HG03469 (cell line): Measurements from ENCODE around the gene SOD3.

Experiments used
- ATAC-seq: cut with Tn5 transposase; IDR thresholded peaks from one replicate; pipeline ENCODE4 v1.9.1; 2021; ENCODE audit warnings: mild to moderate bottlenecking, moderate library complexity, moderate number of reproducible peaks; ENCODE audit not compliant: unreplicated experiment

The SOD3 gene

DNA sequence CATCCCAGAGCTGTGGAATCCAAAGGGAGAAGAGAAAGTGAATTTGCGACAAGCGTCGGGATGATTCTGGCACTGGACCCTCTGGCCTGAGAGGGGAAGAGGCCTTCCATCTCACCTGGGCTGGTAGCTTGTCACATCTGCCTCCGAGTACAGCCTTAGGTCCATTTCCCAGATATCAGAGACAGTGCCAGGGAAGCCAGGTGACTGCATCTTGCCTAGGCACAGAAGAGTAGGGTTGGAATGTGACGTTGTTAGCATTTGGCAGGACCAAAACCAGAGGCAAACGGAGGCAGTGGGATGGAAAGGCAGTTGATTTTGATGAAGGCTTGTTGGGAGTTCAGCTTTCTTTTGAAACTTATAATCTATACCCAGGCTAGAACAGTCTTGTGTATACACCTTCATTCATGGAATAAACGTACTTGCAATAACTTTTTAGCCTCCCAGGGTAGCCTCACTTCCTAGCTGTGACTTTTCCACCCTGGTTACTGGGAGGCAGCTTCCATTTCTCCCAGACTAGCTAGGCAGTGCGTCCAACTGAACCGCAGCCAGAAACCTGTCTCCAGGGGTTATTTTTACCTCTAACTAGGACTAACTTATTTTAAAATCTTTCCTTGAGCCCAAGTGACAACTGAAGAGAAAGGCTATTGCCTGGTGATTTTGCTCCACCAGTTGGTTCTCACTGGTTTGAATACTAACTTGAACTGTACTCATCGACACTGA, 5.9 kb downstream of the SOD3 start:
- no peak for ATAC-seq

DNA sequence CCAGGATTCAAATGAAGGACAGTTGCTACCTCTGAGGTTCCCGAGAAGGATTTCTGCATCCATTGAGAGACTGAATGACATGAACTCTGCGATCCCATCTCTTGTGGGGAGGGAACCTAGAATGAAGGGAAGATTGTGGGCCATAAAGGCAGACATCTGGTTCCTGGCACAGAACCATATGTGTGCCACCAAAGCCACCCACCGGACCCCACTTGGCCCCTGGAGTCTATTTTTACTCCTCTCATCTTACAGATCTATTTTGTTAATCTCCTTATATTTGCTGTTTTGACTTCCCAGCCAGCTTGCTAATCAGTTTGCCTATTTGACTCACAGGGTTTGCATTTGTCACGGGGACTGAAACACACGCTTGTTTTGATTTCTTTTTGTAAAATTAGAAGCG, 7.3 kb downstream of the SOD3 start:
- no peak for ATAC-seq

DNA sequence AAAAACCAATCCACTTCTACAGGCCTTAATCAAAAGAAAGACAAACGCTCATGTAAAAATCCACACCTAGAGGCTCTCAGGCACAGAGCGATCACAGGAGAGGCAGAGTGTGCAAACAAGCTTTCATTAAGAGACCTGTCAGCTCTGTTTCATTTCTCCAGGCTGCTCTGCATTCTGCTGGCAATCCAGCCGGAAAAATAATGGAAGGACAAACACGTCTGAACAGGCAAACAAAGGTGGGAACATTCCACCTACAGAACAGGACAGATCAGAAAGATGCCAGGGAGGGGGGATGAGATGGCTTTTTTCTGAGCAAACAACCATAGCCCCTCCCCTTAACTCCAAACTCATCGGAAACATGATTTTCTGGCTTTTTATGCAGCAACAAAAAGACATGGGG, 9.7 kb downstream of the SOD3 start:
- ATAC-seq, result no peak

DNA sequence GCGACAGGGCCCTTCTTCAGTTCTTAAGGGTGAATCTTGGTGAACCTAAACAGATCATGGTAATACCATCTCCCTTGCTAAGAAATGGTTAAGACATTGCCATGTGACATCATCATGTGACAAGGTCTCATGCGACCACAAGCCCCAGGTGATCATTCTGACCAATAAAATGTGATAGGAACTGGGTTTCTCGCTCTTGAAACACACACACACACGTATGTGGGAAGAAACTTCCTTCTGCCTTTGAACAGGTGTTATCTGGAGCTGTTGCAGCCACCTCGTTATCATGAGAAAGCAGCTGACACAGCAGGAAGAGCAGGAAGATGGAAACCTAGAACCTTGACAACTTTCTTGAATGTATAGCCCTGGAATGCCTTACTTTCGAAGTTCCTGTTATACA, 10.2 kb downstream of the SOD3 start:
- no peak for ATAC-seq

DNA sequence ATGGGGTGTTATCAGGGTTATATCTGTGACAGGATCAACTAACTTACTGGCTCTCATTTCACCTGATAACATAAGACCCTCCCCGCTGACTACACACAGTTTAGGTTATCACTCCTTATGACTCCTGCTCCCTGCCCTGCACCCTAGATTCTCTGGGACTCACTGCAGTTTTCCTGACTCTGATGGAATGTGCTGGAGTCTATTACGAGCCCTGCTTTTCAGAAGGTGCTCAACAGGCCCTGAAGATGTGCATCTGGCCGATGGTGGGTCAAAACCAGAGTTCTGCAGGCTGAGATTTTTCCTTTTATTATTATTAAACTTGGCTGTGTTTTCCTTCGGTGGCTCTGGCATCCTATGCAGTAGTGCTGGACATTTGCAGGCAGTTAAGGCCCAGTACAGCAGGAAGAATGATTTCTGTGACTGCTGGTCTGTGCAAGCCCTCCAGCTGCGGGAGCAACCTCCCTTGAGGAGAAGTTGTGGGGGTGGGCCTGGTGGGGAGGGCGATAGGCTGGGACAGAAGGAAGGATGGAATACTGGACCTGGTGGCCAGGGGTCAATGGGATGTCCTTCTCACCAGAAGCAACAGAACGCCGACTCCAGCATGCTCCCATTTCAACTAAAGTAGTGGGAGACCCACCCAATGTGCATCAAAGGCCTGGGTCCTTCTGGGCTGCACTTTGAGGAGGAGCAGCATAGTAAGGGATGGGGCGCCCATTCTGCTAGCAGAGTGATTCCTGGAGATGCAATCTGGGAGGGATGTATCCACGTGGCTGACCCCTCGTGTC, 11.0 kb downstream of the SOD3 start:
- no peak for ATAC-seq

DNA sequence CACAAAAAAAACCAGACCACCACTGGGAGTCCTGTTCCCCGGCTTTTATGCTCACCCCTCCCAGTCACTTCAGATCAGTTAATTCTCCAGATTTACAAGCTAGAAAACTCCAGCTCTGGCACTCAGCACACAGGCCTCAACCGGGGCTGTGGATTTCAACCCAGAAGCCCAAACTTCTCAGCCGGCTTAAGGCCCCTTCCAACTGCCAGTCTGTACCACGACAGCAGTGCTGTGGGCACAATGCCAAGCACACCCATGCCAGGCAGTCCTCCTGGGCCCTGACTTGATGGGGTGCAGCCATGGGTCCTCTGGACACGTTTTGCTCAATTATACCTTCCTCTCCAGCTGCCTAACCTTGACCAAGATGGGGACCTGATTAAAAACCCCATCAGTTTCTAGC, 12.2 kb downstream of the SOD3 start:
- no peak for ATAC-seq

DNA sequence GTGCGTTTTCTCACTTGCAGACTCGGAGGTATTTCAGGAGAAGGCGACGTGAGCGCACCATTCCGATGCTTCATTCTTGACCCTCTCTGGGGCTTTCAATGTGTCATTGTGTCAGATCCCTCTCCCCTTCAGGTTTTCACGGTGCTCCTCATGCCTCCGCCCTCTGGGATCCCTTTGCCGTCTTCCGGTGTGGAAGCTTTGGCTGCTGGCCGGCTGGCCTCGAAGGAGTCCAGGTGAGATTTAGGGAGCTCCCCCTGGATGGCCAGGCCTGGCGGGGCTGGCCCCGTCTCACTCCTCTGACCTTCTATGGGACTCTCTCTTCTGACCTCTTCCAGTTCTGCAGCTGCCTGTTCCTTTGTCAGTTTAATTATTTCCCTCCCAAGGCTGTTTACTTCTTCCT, 12.9 kb downstream of the SOD3 start:
- ATAC-seq, result no peak

DNA sequence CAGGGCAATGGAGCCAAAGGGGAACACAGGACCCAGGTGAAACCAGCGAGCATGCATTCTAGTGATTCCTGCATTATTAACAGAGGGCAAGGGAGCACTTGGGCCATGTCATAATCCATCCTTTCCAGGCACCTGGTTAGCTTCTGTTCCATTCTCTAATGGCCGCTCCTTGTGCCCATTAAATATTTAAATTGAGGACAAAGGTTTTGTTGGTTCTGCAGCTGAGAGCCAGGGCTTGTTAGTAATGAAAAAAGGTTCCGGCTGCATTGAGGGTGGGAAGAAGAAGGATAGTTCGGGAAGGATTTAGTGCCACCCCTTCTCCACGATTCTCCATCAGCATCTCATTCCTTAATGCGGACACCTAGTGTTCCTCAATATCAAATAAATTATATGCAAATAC, 13.6 kb downstream of the SOD3 start:
- no peak for ATAC-seq

DNA sequence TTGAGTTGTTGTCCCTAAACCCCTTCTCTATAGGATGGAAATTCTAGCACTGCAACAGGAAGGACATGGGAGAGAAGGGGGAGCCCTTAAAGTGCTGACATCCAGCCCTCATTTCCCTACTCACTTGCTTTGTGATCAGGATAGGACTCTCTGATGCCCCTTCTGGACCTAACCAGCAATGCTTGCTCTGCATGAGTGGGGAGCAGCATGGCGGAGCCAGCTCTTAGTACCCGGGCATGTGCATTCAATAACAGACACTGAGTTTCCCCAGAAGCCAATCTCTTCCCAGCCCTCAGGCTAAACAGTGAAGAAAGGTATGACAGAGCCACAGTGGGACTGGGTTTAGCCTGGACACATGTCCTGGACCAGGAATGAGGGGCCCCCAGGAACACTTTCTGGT, 14.0 kb downstream of the SOD3 start:
- no peak for ATAC-seq

DNA sequence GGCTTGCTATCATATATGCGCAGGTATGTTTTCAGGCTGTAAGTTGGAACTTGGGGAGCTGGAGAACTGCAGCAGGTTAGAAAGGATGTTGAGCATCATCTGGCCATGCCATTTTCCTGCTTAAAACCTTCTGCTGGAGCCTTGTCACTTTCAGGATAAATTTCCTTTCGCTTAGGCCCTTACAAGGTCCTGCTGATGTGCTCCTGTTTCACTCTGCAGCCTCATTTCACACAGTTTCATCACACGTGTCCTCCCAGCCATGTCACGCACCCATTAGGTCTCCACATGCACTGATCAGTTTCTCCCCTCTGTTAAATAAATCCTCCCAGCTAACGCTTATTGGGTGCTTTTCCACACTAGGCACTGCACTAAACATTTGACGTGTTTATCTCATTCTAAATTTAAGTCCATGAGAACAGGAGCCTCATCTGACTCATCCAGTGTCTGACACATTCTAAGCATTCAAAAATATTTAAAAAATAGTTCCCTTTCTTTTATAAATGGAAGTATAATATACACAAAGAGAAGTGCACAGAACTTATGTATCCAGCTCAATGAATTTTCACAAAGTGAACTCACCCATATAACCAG, 14.5 kb downstream of the SOD3 start:
- ATAC-seq, result no peak

DNA sequence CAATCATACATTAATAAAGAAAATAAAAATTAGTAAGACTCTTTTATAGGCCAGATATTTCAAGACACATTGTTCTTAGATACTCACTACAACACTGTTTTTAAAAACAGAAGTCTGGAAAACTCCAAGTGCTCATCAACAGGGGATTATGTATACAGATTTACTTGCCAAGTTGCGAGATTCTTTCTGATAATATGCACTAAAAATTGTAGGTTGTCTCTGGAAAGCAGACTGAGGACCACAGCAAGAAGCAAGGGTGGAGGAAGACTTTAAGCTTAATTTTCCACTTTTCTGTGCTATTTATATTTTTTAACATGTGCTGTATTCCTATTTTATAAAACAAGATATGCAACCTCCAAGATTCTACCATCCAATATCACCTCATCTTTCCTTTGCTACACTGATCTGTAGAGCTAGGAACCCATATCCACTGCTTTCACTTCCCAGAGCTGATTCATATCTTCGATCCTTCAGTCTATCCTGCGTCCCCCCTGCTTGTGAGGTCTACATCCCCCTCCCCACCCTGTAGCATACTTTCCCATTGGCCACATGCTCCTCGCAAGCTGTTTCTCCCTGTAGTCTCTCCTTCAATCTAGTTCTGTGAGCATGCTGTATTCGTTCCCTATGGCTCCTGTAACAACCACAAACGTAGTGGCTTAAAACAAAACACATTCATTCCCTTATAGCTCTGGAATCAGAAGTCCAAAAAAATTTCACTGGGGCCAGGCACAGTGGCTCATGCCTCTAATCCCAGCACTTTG, 15.7 kb downstream of the SOD3 start:
- no peak for ATAC-seq

DNA sequence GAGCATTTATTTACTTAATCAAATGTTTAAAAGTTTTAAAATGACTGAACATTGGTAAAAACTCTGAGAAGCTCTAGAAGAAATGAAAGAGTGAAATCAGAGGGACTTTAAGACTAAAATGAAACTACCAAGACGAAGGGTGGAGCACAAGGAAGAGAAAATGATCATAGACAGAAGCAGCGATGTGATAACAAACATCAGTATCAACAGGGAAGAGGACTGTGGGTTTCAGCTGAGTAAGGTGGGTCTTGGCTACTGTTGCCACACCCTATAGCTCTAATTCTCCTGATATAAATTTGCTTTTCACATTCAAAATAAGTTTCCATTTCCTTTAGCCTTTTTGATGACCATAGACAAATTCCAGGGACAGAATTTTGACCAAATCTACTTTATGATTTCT, 18.4 kb downstream of the SOD3 start:
- no peak for ATAC-seq

DNA sequence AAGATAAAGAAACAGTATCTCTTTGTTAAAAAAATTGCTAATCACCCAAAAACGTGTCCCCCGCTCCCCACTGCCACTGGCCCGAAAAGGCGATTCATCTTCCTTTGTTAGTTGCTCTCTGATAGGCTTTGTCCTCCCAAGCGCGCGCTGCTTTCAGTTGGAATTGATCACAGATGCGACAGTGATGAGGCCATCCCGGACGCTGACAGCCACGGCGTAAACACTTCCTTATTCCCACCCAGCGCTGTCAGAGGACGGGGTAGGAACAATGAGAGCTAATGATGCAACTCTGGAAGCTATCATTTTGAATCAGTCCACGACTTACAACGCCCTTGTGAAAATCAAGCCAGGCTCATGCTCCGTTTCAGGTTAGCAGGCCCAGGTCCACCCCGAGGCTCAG, 21.4 kb downstream of the SOD3 start:
- ATAC-seq, result no peak

DNA sequence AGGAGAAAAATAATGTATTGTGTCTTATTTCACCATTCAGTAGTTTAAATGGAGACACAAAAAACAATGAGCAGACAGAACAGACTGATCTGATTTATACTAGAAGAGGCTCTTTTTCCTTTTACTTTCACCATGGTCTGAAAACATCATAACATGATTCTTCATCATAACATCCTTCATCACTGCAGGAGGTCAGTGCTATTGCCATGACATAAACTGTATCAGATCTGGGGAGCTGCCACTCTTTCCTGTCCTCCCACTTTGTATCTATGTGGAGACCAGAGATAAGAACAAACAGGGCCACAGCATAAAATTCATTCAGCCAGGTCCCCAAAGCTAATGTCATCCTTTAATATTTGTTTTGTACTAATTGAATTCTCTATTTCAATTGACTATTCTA, 25.2 kb downstream of the SOD3 start:
- no peak for ATAC-seq

DNA sequence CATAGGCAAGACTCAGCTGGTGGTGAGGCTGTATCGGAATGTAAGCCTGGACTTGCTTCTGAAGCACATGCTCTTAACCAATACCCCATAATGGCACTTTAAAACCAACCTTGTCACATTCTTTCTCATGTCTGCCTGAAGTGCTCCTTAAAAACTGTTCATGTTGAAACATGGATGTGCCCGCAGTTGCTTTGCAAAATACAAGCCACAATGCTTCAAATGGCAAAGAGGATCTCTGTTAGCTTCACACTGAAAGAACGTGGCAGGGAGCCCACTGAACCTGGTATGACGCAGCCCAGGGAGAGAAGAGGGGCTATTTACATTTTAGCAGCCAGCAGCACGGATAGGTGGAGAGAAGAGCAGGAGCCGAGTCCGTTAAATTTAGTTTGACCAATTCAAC, 29.3 kb downstream of the SOD3 start:
- no peak for ATAC-seq

DNA sequence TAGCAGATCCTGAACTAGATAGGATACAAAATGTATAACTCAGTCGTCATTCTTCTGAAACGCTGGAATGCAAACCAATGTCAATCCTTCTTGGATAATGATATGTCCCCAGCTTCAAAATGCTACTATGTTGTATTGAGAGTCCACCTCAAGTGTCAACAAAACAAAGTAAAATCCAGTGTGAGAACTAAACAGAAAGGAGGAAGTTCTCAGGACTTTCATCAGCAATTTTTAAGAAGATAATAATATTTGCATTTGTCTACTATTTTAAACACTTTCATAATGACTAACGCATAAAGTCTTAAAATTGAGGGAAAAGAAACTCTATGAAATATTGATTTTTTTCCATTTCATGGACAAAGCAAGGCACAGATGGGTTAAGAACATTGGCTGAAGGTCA, 36.3 kb downstream of the SOD3 start:
- peak; percentile 42 for ATAC-seq

DNA sequence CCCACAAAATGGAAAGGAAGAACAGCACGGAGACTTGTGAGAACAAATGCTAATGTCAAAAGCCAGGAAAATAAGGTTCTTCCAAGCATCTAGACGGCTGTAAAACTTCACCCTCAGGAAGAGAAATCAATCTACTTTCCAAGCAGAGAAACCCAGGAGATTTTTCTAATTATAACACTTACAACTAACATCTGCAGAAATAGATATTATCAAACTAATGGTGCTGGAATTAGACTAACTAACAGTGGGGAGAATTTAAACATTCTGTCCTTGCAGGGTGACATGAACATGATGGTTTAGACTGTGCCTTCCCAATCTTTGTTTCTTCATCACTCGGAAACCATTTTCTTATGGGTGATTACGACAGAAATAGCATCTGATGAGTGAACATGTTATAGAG, 40.3 kb downstream of the SOD3 start:
- no peak for ATAC-seq

DNA sequence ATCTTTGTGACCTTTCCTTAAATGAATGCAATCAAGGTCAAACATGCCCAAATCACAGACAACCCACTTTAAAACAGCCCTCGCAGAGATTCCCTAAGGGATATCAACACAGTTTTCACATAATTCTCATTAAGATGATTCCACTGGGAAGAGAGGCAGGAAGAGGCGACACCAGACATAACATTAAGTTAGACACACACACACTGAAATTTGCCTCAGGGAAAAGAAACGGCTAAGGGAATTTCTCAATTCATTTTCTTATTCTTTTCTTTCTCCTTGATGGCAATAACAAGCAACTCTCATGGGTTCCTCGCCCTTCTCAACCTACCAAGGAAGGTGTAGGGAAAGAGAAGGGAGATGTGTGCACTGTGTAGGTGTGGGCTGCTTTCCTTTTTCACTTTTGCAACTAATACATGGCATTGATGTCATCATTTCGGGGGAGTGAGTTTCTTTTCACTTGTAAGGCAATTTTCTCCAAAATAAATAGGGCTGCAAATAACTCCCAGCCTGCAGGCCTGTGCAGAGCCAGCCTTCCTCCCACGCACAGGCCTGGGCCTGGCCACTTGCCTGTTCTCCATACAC, 41.4 kb downstream of the SOD3 start:
- ATAC-seq, result no peak

DNA sequence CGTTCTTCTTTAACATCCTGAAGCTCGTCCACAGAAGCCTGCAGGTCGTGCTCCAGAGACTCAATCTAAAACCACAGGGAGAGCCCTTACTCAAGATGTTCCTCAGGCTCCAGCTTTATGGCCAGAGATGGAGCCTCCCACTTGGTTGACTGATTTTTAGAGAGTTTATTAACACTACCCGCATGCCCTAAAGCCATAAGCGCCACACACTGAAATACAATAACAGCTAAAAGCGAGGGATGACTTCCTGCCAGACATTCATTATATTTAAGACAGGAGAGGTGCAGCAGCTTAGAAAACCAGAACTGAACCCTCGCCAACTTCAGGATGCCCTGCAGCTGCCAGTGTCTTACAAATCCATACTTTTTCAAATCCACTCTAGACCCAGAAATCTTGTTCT, 42.0 kb downstream of the SOD3 start:
- ATAC-seq, result no peak

DNA sequence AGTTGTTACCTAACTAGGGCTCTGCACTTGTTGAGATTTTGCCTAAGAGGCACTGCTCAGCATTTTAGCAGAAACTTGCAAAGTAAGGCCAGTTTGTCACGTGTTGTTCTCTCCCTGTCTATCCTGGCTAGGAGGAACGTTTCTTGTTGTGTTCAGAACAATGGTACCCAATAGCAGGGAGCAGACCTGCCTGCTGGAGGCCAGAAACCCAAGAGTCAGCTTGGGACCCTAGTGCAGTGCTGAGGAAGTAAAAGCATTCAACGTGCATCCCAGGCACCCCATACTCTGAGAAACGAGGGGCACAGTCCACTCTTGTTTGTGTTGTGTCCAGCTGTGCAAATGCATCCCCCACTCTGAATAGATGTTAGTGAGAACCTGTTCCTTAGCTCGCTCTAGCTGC, 42.4 kb downstream of the SOD3 start:
- no peak for ATAC-seq

DNA sequence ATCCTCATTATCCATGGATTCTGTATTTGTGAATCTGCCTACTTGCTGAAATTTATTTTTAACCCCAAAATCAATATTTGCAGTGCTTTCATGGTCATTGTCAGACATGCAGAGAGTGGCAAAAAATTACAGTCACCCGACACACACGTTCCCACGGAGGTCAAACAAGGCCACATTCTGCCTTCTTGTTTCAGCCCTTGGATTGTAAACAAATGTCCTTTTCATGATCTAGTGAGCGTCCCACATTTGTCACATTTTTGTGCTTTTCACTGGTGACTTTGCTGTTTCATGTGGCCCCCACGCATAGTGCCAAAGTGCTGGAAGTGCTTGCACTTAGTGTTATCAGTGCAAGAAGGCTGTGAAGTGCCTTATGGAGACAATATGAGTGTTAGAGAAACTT, 45.0 kb downstream of the SOD3 start:
- ATAC-seq, result no peak
